ENCODE measurements around the gene GBGT1.

- TF ChIP-seq EZH2 (IDR thresholded peaks at IDR 0.05; ENCODE audit: low read length, missing control alignments), result no peak
- TF ChIP-seq, protein P1, sequence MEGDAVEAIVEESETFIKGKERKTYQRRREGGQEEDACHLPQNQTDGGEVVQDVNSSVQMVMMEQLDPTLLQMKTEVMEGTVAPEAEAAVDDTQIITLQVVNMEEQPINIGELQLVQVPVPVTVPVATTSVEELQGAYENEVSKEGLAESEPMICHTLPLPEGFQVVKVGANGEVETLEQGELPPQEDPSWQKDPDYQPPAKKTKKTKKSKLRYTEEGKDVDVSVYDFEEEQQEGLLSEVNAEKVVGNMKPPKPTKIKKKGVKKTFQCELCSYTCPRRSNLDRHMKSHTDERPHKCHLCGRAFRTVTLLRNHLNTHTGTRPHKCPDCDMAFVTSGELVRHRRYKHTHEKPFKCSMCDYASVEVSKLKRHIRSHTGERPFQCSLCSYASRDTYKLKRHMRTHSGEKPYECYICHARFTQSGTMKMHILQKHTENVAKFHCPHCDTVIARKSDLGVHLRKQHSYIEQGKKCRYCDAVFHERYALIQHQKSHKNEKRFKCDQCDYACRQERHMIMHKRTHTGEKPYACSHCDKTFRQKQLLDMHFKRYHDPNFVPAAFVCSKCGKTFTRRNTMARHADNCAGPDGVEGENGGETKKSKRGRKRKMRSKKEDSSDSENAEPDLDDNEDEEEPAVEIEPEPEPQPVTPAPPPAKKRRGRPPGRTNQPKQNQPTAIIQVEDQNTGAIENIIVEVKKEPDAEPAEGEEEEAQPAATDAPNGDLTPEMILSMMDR (conservative IDR thresholded peaks at IDR 0.05 in 1 of 2, IDR thresholded peaks at IDR 0.05 in 1 of 2; ENCODE audit: low read depth in 1 of 2, low read length in 2 of 2), result peak; percentile 97
Measured at GRCh38 chr9:133147412-133148198, 16.1 kb downstream of the GBGT1 start.

All from fibroblast of lung (primary cell).